ENCODE measurements around the gene PHLDB2. TPM values are rescaled to one million over a fixed set of nuclear protein-coding genes. Genes with fewer than 3 reads are reported as not detected.

PHLDB2 gene
- total RNA-seq, 6 donors from 2014 or later, result 22.4 to 67.1 (median 42.7) TPM

GRCh38 chr3:111911446-111911845, 52.4 kb downstream of the PHLDB2 start:
- H3K4me3 ChIP-seq, result no peak overlapping the region
- TF ChIP-seq POLR2A (IDR thresholded peaks at IDR 0.05) (no peak), CTCF (IDR thresholded peaks at IDR 0.05) (no peak), POLR2AphosphoS5 (IDR thresholded peaks at IDR 0.05) (no peak), EP300 (IDR thresholded peaks at IDR 0.05) (no peak)
- peaks cover 0 to 18% (median 2%) of the 10 kb centered on the region in 4 donors for H3K36me3 ChIP-seq
- peaks cover 0 to 12% (median 6%) of the 10 kb centered on the region in 4 donors for H3K4me1 ChIP-seq
- H3K27ac ChIP-seq, result peak overlapping the region in 1 of 4 donors; percentile 21
- ATAC-seq (ENCODE audit: low FRiP score in 2 of 2) (no peak), DNase-seq (no peak)
- H3K9me3 ChIP-seq, result no peaks in the 10 kb centered on the region
- no peaks in the 10 kb centered on the region for H3K27me3 ChIP-seq
- 60 to 75% methylated on average over 3 of the region's 3 CpGs for whole genome bisulfite sequencing, 2 donors

GRCh38 chr3:111913163-111913763, 54.2 kb downstream of the PHLDB2 start:
- H3K36me3 ChIP-seq, result peaks cover 0 to 20% (median 2%) of the 10 kb centered on the region in 4 donors
- 75 to 76% methylated on average over 8 of the region's 8 CpGs for WGBS, 2 donors
- no peaks in the 10 kb centered on the region for H3K9me3 ChIP-seq
- peaks cover 0 to 12% (median 6%) of the 10 kb centered on the region in 4 donors for H3K4me1 ChIP-seq
- no peak overlapping the region for H3K27ac ChIP-seq
- no peaks in the 10 kb centered on the region for H3K27me3 ChIP-seq
- DNase-seq (no peak), ATAC-seq (ENCODE audit: low FRiP score in 2 of 2) (no peak)
- H3K4me3 ChIP-seq, result no peak overlapping the region
- TF ChIP-seq EP300 (IDR thresholded peaks at IDR 0.05), result no peak
- no peak for TF ChIP-seq POLR2AphosphoS5 (IDR thresholded peaks at IDR 0.05)
- TF ChIP-seq POLR2A (IDR thresholded peaks at IDR 0.05), result no peak
- no peak for TF ChIP-seq CTCF (IDR thresholded peaks at IDR 0.05)

- H3K4me1 ChIP-seq, result peaks cover 0 to 5% (median 2%) of the 10 kb centered on the region in 4 donors
- no peaks in the 10 kb centered on the region for H3K27me3 ChIP-seq
- H3K36me3 ChIP-seq, result peaks cover 0 to 44% (median 2%) of the 10 kb centered on the region in 4 donors
- H3K4me3 ChIP-seq, result no peak overlapping the region
- DNase-seq, result no peak
- 59 to 63% methylated on average over 3 of the region's 3 CpGs for WGBS, 2 donors
- TF ChIP-seq POLR2AphosphoS5 (IDR thresholded peaks at IDR 0.05), result no peak
- TF ChIP-seq POLR2A (IDR thresholded peaks at IDR 0.05), result no peak
- no peak for TF ChIP-seq EP300 (IDR thresholded peaks at IDR 0.05)
- TF ChIP-seq CTCF (IDR thresholded peaks at IDR 0.05), result no peak
- no peak for ATAC-seq (ENCODE audit: low FRiP score in 2 of 2)
- no peak overlapping the region for H3K27ac ChIP-seq
- no peaks in the 10 kb centered on the region for H3K9me3 ChIP-seq
Measured at GRCh38 chr3:111915905-111916304, 56.8 kb downstream of the PHLDB2 start.

GRCh38 chr3:111917300-111917699, 58.2 kb downstream of the PHLDB2 start:
- ATAC-seq (ENCODE audit: low FRiP score in 2 of 2), result no peak
- 73 to 92% methylated on average over 1 of the region's 1 CpG for WGBS, 2 donors
- TF ChIP-seq POLR2A (IDR thresholded peaks at IDR 0.05), result no peak
- no peak for TF ChIP-seq CTCF (IDR thresholded peaks at IDR 0.05)
- no peak for TF ChIP-seq POLR2AphosphoS5 (IDR thresholded peaks at IDR 0.05)
- TF ChIP-seq EP300 (IDR thresholded peaks at IDR 0.05), result no peak

More at GRCh38 chr3:111917300-111917699, 58.2 kb downstream of the PHLDB2 start:
- H3K36me3 ChIP-seq, result peaks cover 0 to 51% (median 2%) of the 10 kb centered on the region in 4 donors
- no peaks in the 10 kb centered on the region for H3K27me3 ChIP-seq
- no peak overlapping the region for H3K4me3 ChIP-seq
- no peaks in the 10 kb centered on the region for H3K9me3 ChIP-seq
- DNase-seq, result no peak
- no peaks in the 10 kb centered on the region for H3K4me1 ChIP-seq
- no peak overlapping the region for H3K27ac ChIP-seq

Data from upper lobe of left lung (tissue), 6 donors.